ENCODE results near the gene ERICH2. TPM values are rescaled to one million over a fixed set of nuclear protein-coding genes. Genes with fewer than 3 reads are reported as not detected.

The ERICH2 gene
- total RNA-seq, 1 donor from 2014 or later = not detected

- intact Hi-C loops (cut with micrococcal nuclease) = no loop called here
Measured at GRCh38 chr2:170762760-170763159, 7.4 kb upstream of the ERICH2 start.

- intact Hi-C loops (cut with micrococcal nuclease) = no loop called here
Measured at GRCh38 chr2:170763232-170763631, 6.9 kb upstream of the ERICH2 start.

- intact Hi-C loops (cut with micrococcal nuclease) = no loop called here
Measured at GRCh38 chr2:170764880-170765261, 5.3 kb upstream of the ERICH2 start.

GRCh38 chr2:170766693-170767092 is 3.5 kb upstream of the ERICH2 start:
- intact Hi-C loops (cut with micrococcal nuclease) = no loop called here

- intact Hi-C loops (cut with micrococcal nuclease) = loop anchor here (1.0 to 5.0 kb wide), 7 partner anchors 45 to 1786 kb away; partner anchors contain the start of genes DCAF17, GAD1, GORASP2 and METTL8
Measured at GRCh38 chr2:170770606-170771420, 635 bp downstream of the ERICH2 start.

- intact Hi-C loops (cut with micrococcal nuclease) = loop anchor here (2.0 to 5.0 kb wide), 6 partner anchors 57 to 1786 kb away; partner anchors contain the start of genes DCAF17, GORASP2, METTL8 and PDK1
Measured at GRCh38 chr2:170771421-170771937, 1.3 kb downstream of the ERICH2 start.

GRCh38 chr2:170772295-170772694 is 2.1 kb downstream of the ERICH2 start:
- intact Hi-C loops (cut with micrococcal nuclease) = loop anchor here (5.0 kb wide), 3 partner anchors 660 to 1785 kb away; partner anchors contain the start of genes DCAF17, METTL8 and PDK1

- intact Hi-C loops (cut with micrococcal nuclease) = loop anchor here (5.0 kb wide), 3 partner anchors 658 to 1783 kb away; partner anchors contain the start of genes DCAF17, METTL8 and PDK1
Measured at GRCh38 chr2:170774074-170774473, 3.9 kb downstream of the ERICH2 start.

GRCh38 chr2:170778900-170779299 is 8.7 kb downstream of the ERICH2 start:
- intact Hi-C loops (cut with micrococcal nuclease) = no loop called here

GRCh38 chr2:170779304-170779703 is 9.1 kb downstream of the ERICH2 start:
- intact Hi-C loops (cut with micrococcal nuclease) = no loop called here

- intact Hi-C loops (cut with micrococcal nuclease) = no loop called here
Measured at GRCh38 chr2:170782673-170783072, 12.5 kb downstream of the ERICH2 start.

- intact Hi-C loops (cut with micrococcal nuclease) = no loop called here
Measured at GRCh38 chr2:170783549-170783948, 13.4 kb downstream of the ERICH2 start.

- intact Hi-C loops (cut with micrococcal nuclease) = no loop called here
Measured at GRCh38 chr2:170798996-170799395, 28.8 kb downstream of the ERICH2 start.

- intact Hi-C loops (cut with micrococcal nuclease) = no loop called here
Measured at GRCh38 chr2:170806548-170806947, 36.4 kb downstream of the ERICH2 start.

- intact Hi-C loops (cut with micrococcal nuclease) = loop anchor here (1.0 to 5.0 kb wide), 9 partner anchors 10 to 881 kb away; no protein-coding TSS in a partner anchor
Measured at GRCh38 chr2:170812710-170813600, 42.8 kb downstream of the ERICH2 start.

- intact Hi-C loops (cut with micrococcal nuclease) = loop anchor here (5.0 kb wide), 1 partner anchor 882 kb away; no protein-coding TSS in a partner anchor
Measured at GRCh38 chr2:170813611-170814532, 43.7 kb downstream of the ERICH2 start.

GRCh38 chr2:170814533-170815230 is 44.5 kb downstream of the ERICH2 start:
- intact Hi-C loops (cut with micrococcal nuclease) = loop anchor here (5.0 kb wide), 3 partner anchors 882 to 1452 kb away; partner anchors contain the start of genes DLX2 and LRP2

- intact Hi-C loops (cut with micrococcal nuclease) = loop anchor here (5.0 kb wide), 2 partner anchors 1287 to 1453 kb away; partner anchors contain the start of genes DLX2 and LRP2
Measured at GRCh38 chr2:170815311-170815710, 45.1 kb downstream of the ERICH2 start.

Measured in T-helper 1 cell treated with Interleukin-12 subunit alpha and Interleukin-12 subunit beta and Interleukin-4 antibody, amounts not matched to agents 30 ng/mL and 1 ng/mL, for 36 hours (primary cell).